ENCODE results near the gene IL1R2.

IL1R2 gene

GRCh38 chr2:102010902-102011301, 19.1 kb downstream of the IL1R2 start:
- no peak for DNase-seq
- Histone ChIP-seq H3K27ac (no peak overlapping the region), H3K36me3 (no peaks in the 10 kb centered on the region), H3K27me3 (ENCODE audit: insufficient read depth, low read depth, severe bottlenecking) (peaks cover 81% of the 10 kb centered on the region), H3K4me3 (ENCODE audit: low read depth, low read length) (no peak overlapping the region), H3K9me3 (ENCODE audit: severe bottlenecking) (no peaks in the 10 kb centered on the region)
- TF ChIP-seq CTCF (IDR thresholded peaks at IDR 0.05; ENCODE audit: low read depth, low read length): no peak

GRCh38 chr2:102012061-102012614, 20.4 kb downstream of the IL1R2 start:
- Histone ChIP-seq H3K27me3 (ENCODE audit: insufficient read depth, low read depth, severe bottlenecking) (peaks cover 82% of the 10 kb centered on the region), H3K4me3 (ENCODE audit: low read depth, low read length) (no peak overlapping the region), H3K27ac (no peak overlapping the region), H3K36me3 (no peaks in the 10 kb centered on the region), H3K9me3 (ENCODE audit: severe bottlenecking) (no peaks in the 10 kb centered on the region)
- DNase-seq: no peak
- TF ChIP-seq CTCF (IDR thresholded peaks at IDR 0.05; ENCODE audit: low read depth, low read length): no peak

- no peak overlapping the region for H3K27ac ChIP-seq
- no peaks in the 10 kb centered on the region for H3K9me3 ChIP-seq (ENCODE audit: severe bottlenecking)
- TF ChIP-seq CTCF (IDR thresholded peaks at IDR 0.05; ENCODE audit: low read depth, low read length): no peak
- no peak for DNase-seq
- H3K27me3 ChIP-seq (ENCODE audit: insufficient read depth, low read depth, severe bottlenecking): peaks cover 83% of the 10 kb centered on the region
- H3K4me3 ChIP-seq (ENCODE audit: low read depth, low read length): no peak overlapping the region
- no peaks in the 10 kb centered on the region for H3K36me3 ChIP-seq
These were observed 21.7 kb downstream of the IL1R2 start for GRCh38 chr2:102013206-102014040.

GRCh38 chr2:102014041-102014345, 22.2 kb downstream of the IL1R2 start:
- no peak overlapping the region for H3K27ac ChIP-seq
- no peak overlapping the region for H3K4me3 ChIP-seq (ENCODE audit: low read depth, low read length)
- DNase-seq: no peak
- no peak for TF ChIP-seq CTCF (IDR thresholded peaks at IDR 0.05; ENCODE audit: low read depth, low read length)
- no peaks in the 10 kb centered on the region for H3K36me3 ChIP-seq
- H3K27me3 ChIP-seq (ENCODE audit: insufficient read depth, low read depth, severe bottlenecking): peaks cover 86% of the 10 kb centered on the region
- H3K9me3 ChIP-seq (ENCODE audit: severe bottlenecking): no peaks in the 10 kb centered on the region

GRCh38 chr2:102015399-102015798, 23.6 kb downstream of the IL1R2 start:
- H3K4me3 ChIP-seq (ENCODE audit: low read depth, low read length): no peak overlapping the region
- TF ChIP-seq CTCF (IDR thresholded peaks at IDR 0.05; ENCODE audit: low read depth, low read length): no peak
- no peaks in the 10 kb centered on the region for H3K9me3 ChIP-seq (ENCODE audit: severe bottlenecking)
- peaks cover 79% of the 10 kb centered on the region for H3K27me3 ChIP-seq (ENCODE audit: insufficient read depth, low read depth, severe bottlenecking)
- no peak for DNase-seq
- no peak overlapping the region for H3K27ac ChIP-seq
- no peaks in the 10 kb centered on the region for H3K36me3 ChIP-seq

Measured in WERI-Rb-1 (cell line).